Endothelial cell of umbilical vein (primary cell): ENCODE results near the gene RBM15B. TPM values are rescaled to one million over a fixed set of nuclear protein-coding genes. Genes with fewer than 3 reads are reported as not detected.
A peak's percentile ranks its signal among the peaks of the same experiment; 100 is the strongest.

ENCODE experiments used
- BruUV-seq: library from RNA; stranded (reverse); fragments of 400-500 nt; replicated peaks from 2 replicates; lab custom pipeline; 2021; lab: Mats Ljungman, UMichigan
- CTCF ChIA-PET: fragments of 300-600, 350-600 bp; sonication (Branson Sonifier 250); formaldehyde crosslinking; loops from one replicate; lab custom pipeline; 2021; ENCODE audit warnings: antibody characterized with exemption, inconsistent platforms; lab: Charles Lee
- POLR2A ChIA-PET: fragments of 300-600, 350-600 bp; sonication (Branson Sonifier 250); formaldehyde crosslinking; loops from one replicate; lab custom pipeline; 2021; ENCODE audit warnings: antibody characterized with exemption, inconsistent platforms; lab: Charles Lee
- DNase-seq: peaks from one replicate; pipeline ENCODE4 v3.0.0-alpha.2; 2011; ENCODE audit warnings: low read depth, low spot score
- FAIRE-seq: peaks from 2 replicates; lab custom pipeline; 2011; peaks lifted over from hg19 to GRCh38; lab: Jason Lieb, UNC
- H2AFZ ChIP-seq: 2 replicates; pipeline ENCODE4 v1.6.0; 2012; ENCODE audit warnings: low read depth, low read length, control low read depth, inconsistent platforms
- H3K27ac ChIP-seq: 2 replicates; pipeline ENCODE4 v1.5.1; 2011; ENCODE audit warnings: low read depth, mild to moderate bottlenecking, control low read depth, low read length, moderate library complexity; ENCODE audit not compliant: insufficient read depth
- H3K27me3 ChIP-seq, 2 experiments: 2 replicates each; pipeline versions ENCODE4 v1.6.0 to v1.6.1; 2011; ENCODE audit warnings: low read length in 2 of 2, mixed read lengths in 1 of 2; ENCODE audit not compliant: control insufficient read depth in 2 of 2, insufficient read depth in 2 of 2
- H3K36me3 ChIP-seq, 2 experiments: 2 replicates in 1 of 2; 3 replicates in 1 of 2; pipeline ENCODE4 v1.5.1; 2011; ENCODE audit warnings: low read length in 2 of 2, mild to moderate bottlenecking in 1 of 2, moderate library complexity in 1 of 2; ENCODE audit not compliant: control insufficient read depth in 2 of 2, insufficient read depth in 2 of 2; ENCODE audit errors: extremely low read depth in 1 of 2
- H3K4me1 ChIP-seq: 3 replicates; pipeline ENCODE4 v1.5.1; 2011; ENCODE audit warnings: mild to moderate bottlenecking, low read length; ENCODE audit not compliant: control insufficient read depth, insufficient read depth; ENCODE audit errors: extremely low read depth
- H3K4me2 ChIP-seq: 2 replicates; pipeline ENCODE4 v1.6.1; 2011; ENCODE audit warnings: low read length, control low read depth, mixed read lengths; ENCODE audit not compliant: insufficient read depth
- H3K4me3 ChIP-seq, 3 experiments: fragments of 200-600 bp in 1 of 3; sonication (generic), shearing (Covaris generic) in 1 of 3; replicated peaks in 1 of 3; 2 replicates each; pipeline ENCODE4 v1.5.1; 2011 to 2016; ENCODE audit warnings: control low read depth in 3 of 3, low read length in 3 of 3, mild to moderate bottlenecking in 2 of 3, inconsistent platforms in 1 of 3, low read depth in 1 of 3, moderate library complexity in 1 of 3; ENCODE audit not compliant: insufficient read depth in 1 of 3
- H3K79me2 ChIP-seq: 2 replicates; pipeline ENCODE4 v1.6.0; 2012; ENCODE audit warnings: low read length, inconsistent platforms; ENCODE audit not compliant: control insufficient read depth, insufficient read depth
- H3K9ac ChIP-seq: replicated peaks from 2 replicates; pipeline ENCODE3; 2011; ENCODE audit warnings: low read length, control low read depth; ENCODE audit not compliant: insufficient read depth; ENCODE audit errors: extremely low read depth
- H3K9me1 ChIP-seq: replicated peaks from 3 replicates; pipeline ENCODE4 v1.6.0; 2011; ENCODE audit warnings: mild to moderate bottlenecking, low read length; ENCODE audit not compliant: control insufficient read depth, insufficient read depth; ENCODE audit errors: extremely low read depth
- H3K9me3 ChIP-seq: replicated peaks from 2 replicates; pipeline ENCODE4 v1.5.1; 2012; ENCODE audit warnings: low read length, inconsistent platforms; ENCODE audit not compliant: control insufficient read depth, insufficient read depth
- H4K20me1 ChIP-seq: replicated peaks from 2 replicates; pipeline ENCODE3; 2011; ENCODE audit warnings: mild to moderate bottlenecking, low read length; ENCODE audit not compliant: control insufficient read depth, insufficient read depth; ENCODE audit errors: extremely low read depth
- EZH2 ChIP-seq: IDR thresholded peaks from 2 replicates; pipeline ENCODE4 v1.6.1; 2012; ENCODE audit warnings: borderline replicate concordance, low read depth, mild to moderate bottlenecking, moderate library complexity, low read length, inconsistent platforms; ENCODE audit not compliant: severe bottlenecking
- GATA2 ChIP-seq: IDR thresholded peaks from 2 replicates; pipeline ENCODE4 v1.7.0; 2011; ENCODE audit warnings: low read depth, mild to moderate bottlenecking, moderate library complexity, mixed read lengths, low read length; ENCODE audit not compliant: insufficient read length, insufficient read depth
- MYC ChIP-seq: IDR thresholded peaks from one replicate; pipeline ENCODE4 v1.6.1; 2011; ENCODE audit warnings: mild to moderate bottlenecking, low read depth, low read length
- POLR2AphosphoS5 ChIP-seq: IDR thresholded peaks from 2 replicates; pipeline ENCODE4 v1.6.1; 2012; ENCODE audit warnings: low read depth, mild to moderate bottlenecking, control low read depth, low read length, moderate library complexity; ENCODE audit not compliant: insufficient read depth
- dilution Hi-C: fragments of 300-500 bp; cut with MboI; formaldehyde crosslinking; loops from one replicate; pipeline ENCODE4 v1.15.0; 2019; ENCODE audit warnings: low sequenced_read_pairs; ENCODE audit not compliant: extremely low pct_ligation_motif_present
- intact Hi-C: fragments of 100-400 bp; cut with micrococcal nuclease; formaldehyde crosslinking; loops from one replicate; pipeline ENCODE4 v1.10.0; 2022
- polyA plus RNA-seq, 4 experiments: library from polyadenylated mRNA; depleted of rRNA in 3 of 4; stranded (reverse) in 3 of 4; unstranded in 1 of 4; fragments of >200 nt; gene quantifications; 2 replicates each; pipeline versions ENCODE4 v1.2.1 to v1.2.3, GENCODE V29; 2011 to 2012; ENCODE audit warnings: missing spikeins in 1 of 4
- total RNA-seq: library from RNA; stranded (reverse); gene quantifications from 2 replicates; pipeline ENCODE4 v1.2.3, GENCODE V29; 2021
- TF ChIP-seq, protein P1 (sequence below), 2 donors: IDR thresholded peaks; 1 replicate in 1 of 2; 2 replicates in 1 of 2; pipeline ENCODE4 v1.5.1; 2011; ENCODE audit warnings: low read length in 2 of 2, mild to moderate bottlenecking in 2 of 2, moderate library complexity in 2 of 2, control low read depth in 1 of 2, inconsistent platforms in 1 of 2, low read depth in 1 of 2; ENCODE audit not compliant: insufficient read depth in 1 of 2; ENCODE audit errors: extremely low read depth in 1 of 2

Gene RBM15B
- total and polyA plus RNA-seq, 2 donors (not counting 3 experiments of a cell fraction or from before 2014, with no cell fraction given): 19.9 to 39.1 TPM

DNA sequence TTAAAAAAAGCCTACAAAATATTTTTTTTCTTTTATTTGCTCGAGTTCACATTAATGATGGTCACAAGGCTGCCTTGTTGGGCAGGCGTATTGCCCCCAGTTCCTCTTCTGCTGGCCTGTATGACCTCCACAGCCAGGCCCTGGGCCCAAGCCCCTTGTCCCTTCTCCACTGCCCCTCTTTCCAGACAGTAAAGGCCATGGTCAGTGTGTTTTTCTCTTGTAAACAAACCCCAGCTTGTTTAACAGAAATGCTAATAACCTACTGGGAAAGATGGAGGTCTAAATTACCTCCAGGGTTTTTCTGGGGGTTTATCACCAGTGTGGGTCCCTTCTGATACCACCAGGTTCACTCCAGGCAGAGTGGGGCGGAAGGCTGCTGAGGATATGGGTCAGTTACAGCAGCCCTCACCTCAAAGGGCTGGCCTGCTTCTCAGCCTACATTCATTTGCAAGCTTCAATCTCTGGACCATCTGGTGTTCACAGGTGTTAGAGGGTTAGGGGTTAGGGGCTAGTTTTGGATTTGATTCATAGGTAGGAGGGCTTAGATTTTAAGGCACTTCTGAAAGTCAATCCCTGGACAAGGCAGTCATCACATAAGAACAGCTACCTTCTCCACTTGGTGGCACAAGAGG lies 8.0 kb upstream of the RBM15B start:
- Histone ChIP-seq H3K27me3 (no peaks in the 10 kb centered on the region), H3K4me3 (no peak overlapping the region), H3K4me2 (peak overlapping the region; percentile 87), H3K27ac (no peak overlapping the region), H3K9ac (no peak overlapping the region), H3K4me1 (peaks cover 26% of the 10 kb centered on the region), H3K9me3 (no peaks in the 10 kb centered on the region), H3K36me3 (peaks cover 0 to 4% of the 10 kb centered on the region in 2 experiments), H2AFZ (no peak overlapping the region), H3K9me1 (no peaks in the 10 kb centered on the region), H3K79me2 (peaks cover 35% of the 10 kb centered on the region), H4K20me1 (no peaks in the 10 kb centered on the region)
- CTCF ChIA-PET: interaction anchor here (0.8 to 1.0 kb wide), 3 partner anchors 98 to 283 kb away, joined by 3 to 5 read pairs (median 3); no protein-coding TSS in a partner anchor
- DNase-seq (no peak), FAIRE-seq (no peak)
- TF ChIP-seq, protein P1, sequence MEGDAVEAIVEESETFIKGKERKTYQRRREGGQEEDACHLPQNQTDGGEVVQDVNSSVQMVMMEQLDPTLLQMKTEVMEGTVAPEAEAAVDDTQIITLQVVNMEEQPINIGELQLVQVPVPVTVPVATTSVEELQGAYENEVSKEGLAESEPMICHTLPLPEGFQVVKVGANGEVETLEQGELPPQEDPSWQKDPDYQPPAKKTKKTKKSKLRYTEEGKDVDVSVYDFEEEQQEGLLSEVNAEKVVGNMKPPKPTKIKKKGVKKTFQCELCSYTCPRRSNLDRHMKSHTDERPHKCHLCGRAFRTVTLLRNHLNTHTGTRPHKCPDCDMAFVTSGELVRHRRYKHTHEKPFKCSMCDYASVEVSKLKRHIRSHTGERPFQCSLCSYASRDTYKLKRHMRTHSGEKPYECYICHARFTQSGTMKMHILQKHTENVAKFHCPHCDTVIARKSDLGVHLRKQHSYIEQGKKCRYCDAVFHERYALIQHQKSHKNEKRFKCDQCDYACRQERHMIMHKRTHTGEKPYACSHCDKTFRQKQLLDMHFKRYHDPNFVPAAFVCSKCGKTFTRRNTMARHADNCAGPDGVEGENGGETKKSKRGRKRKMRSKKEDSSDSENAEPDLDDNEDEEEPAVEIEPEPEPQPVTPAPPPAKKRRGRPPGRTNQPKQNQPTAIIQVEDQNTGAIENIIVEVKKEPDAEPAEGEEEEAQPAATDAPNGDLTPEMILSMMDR (IDR thresholded peaks at IDR 0.05; ENCODE audit: extremely low read depth in 1 of 2, insufficient read depth in 1 of 2, low read depth in 1 of 2, low read length in 2 of 2): no peak
- no peak for TF ChIP-seq POLR2AphosphoS5
- TF ChIP-seq GATA2: no peak
- TF ChIP-seq EZH2: no peak
- TF ChIP-seq MYC: no peak
- dilution Hi-C loops: no loop called here
- no TSS peak for BruUV-seq
- POLR2A ChIA-PET: no interaction called here
- intact Hi-C loops: loop anchor here (10.0 kb wide), 1 partner anchor 562 kb away; the partner anchor contains the start of genes PARP3 and RRP9
